Nephron (organoid): ENCODE data around the gene CHMP6.

Experiments
- H3K27ac Mint-ChIP-seq, 3 experiments: 2 replicates each; pipeline ENCODE4 v1.8.0; 2020; ENCODE audit warnings: mixed read lengths in 3 of 3, mild to moderate bottlenecking in 2 of 3, moderate library complexity in 1 of 3
- H3K27me3 Mint-ChIP-seq: 2 replicates; pipeline ENCODE4 v1.8.0; 2021; ENCODE audit warnings: low read depth, mild to moderate bottlenecking, moderate library complexity, mixed read lengths
- H3K36me3 Mint-ChIP-seq: 2 replicates; pipeline ENCODE4 v1.8.0; 2020; ENCODE audit warnings: low read depth, mixed read lengths
- H3K4me1 Mint-ChIP-seq: 2 replicates; pipeline ENCODE4 v1.8.0; 2020; ENCODE audit warnings: mixed read lengths
- H3K4me3 Mint-ChIP-seq, 3 experiments: 2 replicates each; pipeline ENCODE4 v1.8.0; 2020; ENCODE audit warnings: mild to moderate bottlenecking in 3 of 3, mixed read lengths in 3 of 3, moderate library complexity in 2 of 3
- H3K9me3 Mint-ChIP-seq: 2 replicates; pipeline ENCODE4 v1.8.0; 2020; ENCODE audit warnings: mixed read lengths
- TF ChIP-seq, protein P1 (sequence below), 3 experiments: fragments of 200-600 bp; sonication (generic); IDR thresholded peaks; one replicate each; pipeline ENCODE4 v1.5.0; 2021; ENCODE audit warnings: antibody characterized with exemption in 3 of 3; ENCODE audit not compliant: unreplicated experiment in 3 of 3

The CHMP6 gene

GRCh38 chr17:80955671-80956280 lies 35.9 kb upstream of the CHMP6 start:
- Mint-ChIP-seq H3K4me1 (peaks cover 10% of the 10 kb centered on the region), H3K27ac (peak overlapping the region in 1 of 3 experiments; percentile 27), H3K4me3 (no peak overlapping the region), H3K27me3 (no peaks in the 10 kb centered on the region), H3K36me3 (peaks cover 14% of the 10 kb centered on the region), H3K9me3 (peaks cover 6% of the 10 kb centered on the region)
- TF ChIP-seq, protein P1, sequence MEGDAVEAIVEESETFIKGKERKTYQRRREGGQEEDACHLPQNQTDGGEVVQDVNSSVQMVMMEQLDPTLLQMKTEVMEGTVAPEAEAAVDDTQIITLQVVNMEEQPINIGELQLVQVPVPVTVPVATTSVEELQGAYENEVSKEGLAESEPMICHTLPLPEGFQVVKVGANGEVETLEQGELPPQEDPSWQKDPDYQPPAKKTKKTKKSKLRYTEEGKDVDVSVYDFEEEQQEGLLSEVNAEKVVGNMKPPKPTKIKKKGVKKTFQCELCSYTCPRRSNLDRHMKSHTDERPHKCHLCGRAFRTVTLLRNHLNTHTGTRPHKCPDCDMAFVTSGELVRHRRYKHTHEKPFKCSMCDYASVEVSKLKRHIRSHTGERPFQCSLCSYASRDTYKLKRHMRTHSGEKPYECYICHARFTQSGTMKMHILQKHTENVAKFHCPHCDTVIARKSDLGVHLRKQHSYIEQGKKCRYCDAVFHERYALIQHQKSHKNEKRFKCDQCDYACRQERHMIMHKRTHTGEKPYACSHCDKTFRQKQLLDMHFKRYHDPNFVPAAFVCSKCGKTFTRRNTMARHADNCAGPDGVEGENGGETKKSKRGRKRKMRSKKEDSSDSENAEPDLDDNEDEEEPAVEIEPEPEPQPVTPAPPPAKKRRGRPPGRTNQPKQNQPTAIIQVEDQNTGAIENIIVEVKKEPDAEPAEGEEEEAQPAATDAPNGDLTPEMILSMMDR (IDR thresholded peaks at IDR 0.05; ENCODE audit: unreplicated experiment in 3 of 3), result no peak

- Mint-ChIP-seq H3K36me3 (peaks cover 14% of the 10 kb centered on the region), H3K4me1 (peaks cover 17% of the 10 kb centered on the region), H3K9me3 (peaks cover 6% of the 10 kb centered on the region), H3K27ac (peak overlapping the region in 1 of 3 experiments; percentile 27), H3K4me3 (no peak overlapping the region), H3K27me3 (no peaks in the 10 kb centered on the region)
- TF ChIP-seq, protein P1 (IDR thresholded peaks at IDR 0.05; ENCODE audit: unreplicated experiment in 3 of 3), result no peak
Observed at GRCh38 chr17:80956321-80957190, 35.1 kb upstream of the CHMP6 start.

DNA sequence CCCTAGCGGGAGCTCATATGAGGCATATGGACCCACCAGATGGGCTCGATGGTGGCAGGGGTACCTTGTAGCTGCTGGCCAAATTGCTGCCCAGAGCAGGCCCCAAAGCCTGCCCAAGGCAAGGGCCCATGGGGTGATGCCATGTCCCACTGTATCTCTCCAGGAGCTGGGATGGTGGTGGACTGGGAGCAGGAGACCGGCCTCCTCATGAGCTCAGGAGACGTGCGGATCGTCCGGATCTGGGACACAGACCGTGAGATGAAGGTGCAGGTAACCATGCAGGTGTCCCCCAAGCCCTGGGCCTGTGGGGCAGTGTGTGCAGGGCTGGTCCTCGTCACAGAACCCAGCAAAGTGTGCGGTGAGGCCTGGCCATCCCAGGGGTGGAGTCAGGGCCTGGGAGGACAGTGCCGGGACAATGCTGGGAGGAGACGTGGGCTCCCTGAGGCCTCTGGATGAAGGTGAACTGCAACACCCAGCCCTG lies 34.1 kb upstream of the CHMP6 start:
- H3K27ac Mint-ChIP-seq, result no peak overlapping the region
- H3K36me3 Mint-ChIP-seq, result peaks cover 14% of the 10 kb centered on the region
- no peaks in the 10 kb centered on the region for H3K27me3 Mint-ChIP-seq
- H3K4me1 Mint-ChIP-seq, result peaks cover 27% of the 10 kb centered on the region
- TF ChIP-seq, protein P1 (IDR thresholded peaks at IDR 0.05; ENCODE audit: unreplicated experiment in 3 of 3), result no peak
- peaks cover 6% of the 10 kb centered on the region for H3K9me3 Mint-ChIP-seq
- H3K4me3 Mint-ChIP-seq, result no peak overlapping the region

GRCh38 chr17:80959330-80960036 lies 32.2 kb upstream of the CHMP6 start:
- peaks cover 6% of the 10 kb centered on the region for H3K9me3 Mint-ChIP-seq
- peaks cover 13% of the 10 kb centered on the region for H3K36me3 Mint-ChIP-seq
- TF ChIP-seq, protein P1 (IDR thresholded peaks at IDR 0.05; ENCODE audit: unreplicated experiment in 3 of 3), result no peak

DNA sequence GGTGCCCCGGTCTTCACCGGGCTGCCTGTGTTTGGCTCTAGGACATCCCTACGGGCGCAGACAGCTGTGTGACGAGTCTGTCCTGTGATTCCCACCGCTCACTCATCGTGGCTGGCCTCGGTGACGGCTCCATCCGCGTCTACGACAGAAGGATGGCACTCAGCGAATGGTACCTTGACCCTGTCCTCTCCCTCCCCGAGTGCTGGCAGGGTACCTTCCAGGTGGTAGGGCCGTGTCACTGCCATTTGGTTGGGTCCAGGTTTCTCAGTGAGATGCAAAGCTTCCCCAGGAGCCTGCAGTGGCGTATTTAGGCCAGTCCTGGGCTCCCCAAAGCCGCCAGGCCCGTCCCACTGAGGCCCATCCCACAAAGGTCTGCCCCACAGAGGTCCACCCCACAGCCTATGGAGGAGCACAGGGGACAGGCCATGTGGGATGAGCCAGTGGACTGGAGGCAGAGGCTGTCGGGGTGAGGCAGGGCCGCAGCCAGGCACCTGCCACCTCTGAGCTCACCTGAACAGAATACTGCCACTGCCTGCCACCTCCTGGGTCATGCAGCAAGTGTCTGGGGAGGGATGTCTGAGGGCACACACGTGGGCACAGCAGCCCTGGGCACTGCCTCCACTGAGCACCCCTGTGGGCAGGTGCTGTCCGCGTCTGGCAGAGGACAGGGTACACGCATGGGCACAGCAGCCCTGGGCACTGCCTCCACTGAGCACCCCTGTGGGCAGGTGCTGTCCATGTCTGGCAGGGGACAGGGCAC lies 31.4 kb upstream of the CHMP6 start:
- Mint-ChIP-seq H3K4me1 (peaks cover 37% of the 10 kb centered on the region), H3K27ac (peak overlapping the region in 1 of 3 experiments; percentile 98), H3K36me3 (peaks cover 7% of the 10 kb centered on the region), H3K27me3 (no peaks in the 10 kb centered on the region), H3K4me3 (no peak overlapping the region), H3K9me3 (peaks cover 2% of the 10 kb centered on the region)
- TF ChIP-seq, protein P1 (IDR thresholded peaks at IDR 0.05; ENCODE audit: unreplicated experiment in 3 of 3), result no peak

More at GRCh38 chr17:80959330-80960036, 32.2 kb upstream of the CHMP6 start:
- H3K4me1 Mint-ChIP-seq, result peaks cover 34% of the 10 kb centered on the region
- H3K4me3 Mint-ChIP-seq, result peak overlapping the region in 1 of 3 experiments; percentile 61
- peak overlapping the region; percentile 44 to 98 (median 91) for H3K27ac Mint-ChIP-seq
- H3K27me3 Mint-ChIP-seq, result no peaks in the 10 kb centered on the region
